HepG2 (cell line): ENCODE data around the gene EXOC6B. TPM values are rescaled to one million over a fixed set of nuclear protein-coding genes. Genes with fewer than 3 reads are reported as not detected.

Experiments used
- ATAC-seq: fragments of 200-7000 bp; cut with Tn5 transposase; 3 replicates; pipeline ENCODE4 v1.9.1; 2020; ENCODE audit warnings: mild to moderate bottlenecking, moderate library complexity
- BruUV-seq: library from RNA; stranded (reverse); fragments of 400-500 nt; replicated peaks from 2 replicates; lab custom pipeline; 2021; lab: Mats Ljungman, UMichigan
- CTCF ChIA-PET: fragments of 300-600 bp; formaldehyde crosslinking; extraction: SDS; loops from one replicate; lab custom pipeline; 2021; ENCODE audit warnings: low total read pairs, inconsistent platforms, low intra/inter-chr PET ratio; lab: Yijun Ruan, JAX
- POLR2A ChIA-PET: fragments of 350-600 bp; sonication (Branson Sonifier 250); formaldehyde crosslinking; loops from one replicate; lab custom pipeline; 2020; ENCODE audit warnings: antibody characterized with exemption, inconsistent platforms; lab: Yijun Ruan, JAX
- DNase-seq: peaks from one replicate; pipeline ENCODE4 v3.0.0-alpha.2; 2015; ENCODE audit warnings: low spot score
- FAIRE-seq: peaks from 3 replicates; lab custom pipeline; 2011; peaks lifted over from hg19 to GRCh38; lab: Jason Lieb, UNC
- H2AFZ ChIP-seq: one replicate; pipeline ENCODE4 v1.6.1; 2011; ENCODE audit warnings: low read length, inconsistent platforms
- H3K27ac ChIP-seq: fragments of 300-600 bp; 3 replicates; pipeline ENCODE4 v1.8.0; 2011; ENCODE audit warnings: mixed run types, mild to moderate bottlenecking, mixed read lengths, low read length, inconsistent platforms; ENCODE audit not compliant: insufficient read depth; ENCODE audit errors: extremely low read length
- H3K27me3 ChIP-seq, 2 experiments: fragments of 200-600 bp in 1 of 2; 2 replicates in 1 of 2; 3 replicates in 1 of 2; pipeline versions ENCODE4 v1.6.0 to v1.8.0; 2011; ENCODE audit warnings: low read length in 2 of 2, mild to moderate bottlenecking in 2 of 2, moderate library complexity in 2 of 2, inconsistent platforms in 1 of 2; ENCODE audit not compliant: insufficient read depth in 2 of 2, control insufficient read depth in 1 of 2
- H3K36me3 ChIP-seq, 2 experiments: fragments of 200-600 bp in 1 of 2; replicated peaks in 1 of 2; 2 replicates in 1 of 2; 3 replicates in 1 of 2; pipeline versions ENCODE4 v1.5.1 to v1.8.0; 2011; ENCODE audit warnings: low read length in 2 of 2, inconsistent platforms in 1 of 2; ENCODE audit not compliant: insufficient read depth in 2 of 2, control insufficient read depth in 1 of 2
- H3K4me1 ChIP-seq: 2 replicates; pipeline ENCODE4 v1.5.1; 2012; ENCODE audit warnings: low read length, inconsistent platforms; ENCODE audit not compliant: insufficient read depth
- H3K4me2 ChIP-seq: 2 replicates; pipeline ENCODE4 v1.6.0; 2011; ENCODE audit warnings: low read depth, low read length, inconsistent platforms
- H3K4me3 ChIP-seq, 3 experiments: fragments of 200-600 bp in 1 of 3; sonication (generic), shearing (Covaris generic) in 1 of 3; replicated peaks in 1 of 3; 2 replicates each; pipeline ENCODE4 v1.5.1; 2011 to 2016; ENCODE audit warnings: low read length in 3 of 3, inconsistent platforms in 2 of 3, low read depth in 2 of 3, mild to moderate bottlenecking in 2 of 3, control low read depth in 1 of 3, mixed read lengths in 1 of 3; ENCODE audit not compliant: insufficient read depth in 1 of 3
- H3K79me2 ChIP-seq: one replicate; pipeline ENCODE4 v1.6.1; 2011; ENCODE audit warnings: low read length, inconsistent platforms; ENCODE audit not compliant: insufficient read depth
- H3K9ac ChIP-seq: 2 replicates; pipeline ENCODE4 v1.6.0; 2011; ENCODE audit warnings: mild to moderate bottlenecking, low read depth, low read length, inconsistent platforms; ENCODE audit not compliant: insufficient read depth
- H3K9me3 ChIP-seq: 2 replicates; pipeline ENCODE4 v1.5.1; 2012; ENCODE audit warnings: mild to moderate bottlenecking, low read length
- H4K20me1 ChIP-seq: 2 replicates; pipeline ENCODE4 v1.6.0; 2011; ENCODE audit warnings: inconsistent platforms, mild to moderate bottlenecking, low read length, moderate library complexity; ENCODE audit not compliant: insufficient read depth
- EZH2 ChIP-seq: conservative IDR thresholded peaks from 2 replicates; pipeline ENCODE4 v1.6.1; 2012; ENCODE audit warnings: mild to moderate bottlenecking, low read depth, low read length, moderate library complexity
- MTF2 ChIP-seq: sonication (generic); formaldehyde crosslinking; IDR thresholded peaks from 2 replicates; pipeline ENCODE4 v1.5.0; 2020; ENCODE audit warnings: missing genetic modification reagents, borderline replicate concordance
- NFE2L1 ChIP-seq: sonication (generic); formaldehyde crosslinking; IDR thresholded peaks from 2 replicates; pipeline ENCODE4 v1.4.0; 2020; ENCODE audit warnings: missing genetic modification reagents, mild to moderate bottlenecking, borderline replicate concordance
- NRL ChIP-seq: sonication (generic); formaldehyde crosslinking; IDR thresholded peaks from 2 replicates; pipeline ENCODE4 v1.5.0; 2020; ENCODE audit warnings: missing genetic modification reagents, mild to moderate bottlenecking, moderate library complexity, borderline replicate concordance
- SCMH1 ChIP-seq: sonication (generic); formaldehyde crosslinking; IDR thresholded peaks from 2 replicates; pipeline ENCODE4 v1.9.0; 2021; ENCODE audit warnings: missing genetic modification reagents, mild to moderate bottlenecking, borderline replicate concordance
- TEF ChIP-seq: sonication (generic); formaldehyde crosslinking; IDR thresholded peaks from 2 replicates; pipeline ENCODE4 v1.5.0; 2020; ENCODE audit warnings: missing genetic modification reagents
- TP53 ChIP-seq: sonication (generic); formaldehyde crosslinking; conservative IDR thresholded peaks from 2 replicates; pipeline ENCODE4 v1.4.0; 2020; ENCODE audit warnings: missing genetic modification reagents
- ZNF510 ChIP-seq: sonication (generic); formaldehyde crosslinking; IDR thresholded peaks from 2 replicates; pipeline ENCODE4 v1.4.0; 2020; ENCODE audit warnings: low read depth, mild to moderate bottlenecking, missing genetic modification reagents
- ZNF674 ChIP-seq: sonication (generic); formaldehyde crosslinking; IDR thresholded peaks from 2 replicates; pipeline ENCODE4 v1.5.0; 2020; ENCODE audit warnings: low read depth, mild to moderate bottlenecking, missing genetic modification reagents
- WGBS: methylation state at CpG from one replicate; pipeline ENCODE4 v1.1.6; 2017; ENCODE audit warnings: low lambda C conversion rate; 5-methylcytosine and 5-hydroxymethylcytosine counted together
- in situ Hi-C: cut with HindIII; loops from 2 replicates; pipeline ENCODE4 v1.10.0; 2017; ENCODE audit warnings: low pct_unique_long_range_greater_than_20kb; ENCODE audit not compliant: extremely low pct_ligation_motif_present
- intact Hi-C: fragments of 100-400 bp; cut with micrococcal nuclease; formaldehyde crosslinking; loops from one replicate; pipeline ENCODE4 v1.10.0; 2022; ENCODE audit not compliant: unreplicated experiment
- polyA plus RNA-seq, 8 experiments: library from polyadenylated mRNA; depleted of rRNA in 3 of 8; stranded (reverse) in 7 of 8; unstranded in 1 of 8; fragments of >200 nt; fragmentation: Illumina TruSeq in 4 of 8; extraction: Trizol in 4 of 8; gene quantifications; 2 replicates each; pipeline versions ENCODE4 v1.2.1 to v1.2.3, GENCODE V29; 2011 to 2016; ENCODE audit warnings: low read depth in 4 of 8, missing spikeins in 1 of 8, mixed read lengths in 1 of 8; ENCODE audit not compliant: insufficient read depth in 1 of 8
- total RNA-seq, 5 experiments: library from RNA; depleted of rRNA; stranded (reverse); fragments of >200 nt; fragmentation: Illumina TruSeq; extraction: Trizol; gene quantifications; 2 replicates each; pipeline ENCODE4 v1.2.3, GENCODE V29; 2016; ENCODE audit warnings: low read depth in 1 of 5

Gene EXOC6B
- total and polyA plus RNA-seq, 2 of the 13 experiments (the other 11 are each of a cell fraction or from before 2014, with no cell fraction given): 9.1 to 15.9 TPM

- BruUV-seq: no TSS peak
- ChIA-PET CTCF (no interaction called here), POLR2A (no interaction called here)
- H3K4me1 ChIP-seq: peaks cover 37% of the 10 kb centered on the region
- peaks cover 14% of the 10 kb centered on the region; the same call in 1 of the 2 replicates for H4K20me1 ChIP-seq
- peaks cover 30 to 92% of the 10 kb centered on the region in 2 experiments for H3K27me3 ChIP-seq
- peak overlapping the region in 1 of 3 experiments; percentile 15; a peak in 1 of 6 replicates for H3K4me3 ChIP-seq
- in situ Hi-C loops (loop anchor here (10.0 kb wide), 1 partner anchor 342 kb away; no protein-coding TSS in a partner anchor), intact Hi-C loops (no loop called here)
- 46% methylated on average over 58 of the region's 58 CpGs for WGBS
- DNase-seq: no peak
- peaks cover 7% of the 10 kb centered on the region; the same call in 1 of the 2 replicates for H3K9me3 ChIP-seq
- no peak overlapping the region for H2AFZ ChIP-seq
- 0 out of 2 replicates have a peak overlapping the region, but pooled peaks have one; percentile 17 for H3K4me2 ChIP-seq
- no peak for FAIRE-seq
- no peak overlapping the region for H3K9ac ChIP-seq
- no peaks in the 10 kb centered on the region for H3K79me2 ChIP-seq
- no peak for ATAC-seq
- H3K27ac ChIP-seq: no peak overlapping the region
- no peaks in the 10 kb centered on the region for H3K36me3 ChIP-seq
- TF ChIP-seq NFE2L1 (CRISPR knock-in tag): no peak
- no peak for TF ChIP-seq TP53 (CRISPR knock-in tag)
- no peak for TF ChIP-seq SCMH1 (CRISPR knock-in tag)
- no peak for TF ChIP-seq MTF2 (CRISPR knock-in tag)
- TF ChIP-seq TEF (CRISPR knock-in tag): no peak
- TF ChIP-seq NRL (CRISPR knock-in tag): 0 out of 2 replicates have a peak, but pooled peaks have one; percentile 19
- TF ChIP-seq ZNF674 (CRISPR knock-in tag): no peak
- no peak for TF ChIP-seq ZNF510 (CRISPR knock-in tag)
- TF ChIP-seq EZH2: peak; percentile 93
- TF ChIP-seq, all 625 proteins: peak for 2
These were observed 679.2 kb downstream of the EXOC6B start for GRCh38 chr2:72146347-72147302.
